CD4-positive, alpha-beta memory T cell (primary cell): Measurements from ENCODE around the gene PLCH2. TPM values are rescaled to one million over a fixed set of nuclear protein-coding genes. Genes with fewer than 3 reads are reported as not detected.

ENCODE experiments used
- CTCF ChIA-PET: fragments of 350-600 bp; sonication (Branson Sonifier 250); formaldehyde crosslinking; loops from one replicate; lab custom pipeline; 2021; ENCODE audit warnings: inconsistent platforms; ENCODE audit not compliant: partially characterized antibody; lab: Charles Lee
- POLR2A ChIA-PET: fragments of 350-600 bp; sonication (Branson Sonifier 250); formaldehyde crosslinking; loops from one replicate; lab custom pipeline; 2021; ENCODE audit not compliant: partially characterized antibody; lab: Charles Lee
- DNase-seq, 5 donors: peaks; one replicate each; pipeline versions ENCODE4 v3.0.0 to v3.0.0-alpha.2; 2020 to 2022; ENCODE audit warnings: mixed read lengths in 1 of 5
- H3K27ac ChIP-seq: one replicate; pipeline ENCODE4 v1.7.0; 2013; ENCODE audit warnings: low read depth, low read length
- H3K27me3 ChIP-seq: 2 replicates; pipeline ENCODE4 v1.7.0; 2013; ENCODE audit warnings: mild to moderate bottlenecking, low read length, moderate library complexity; ENCODE audit not compliant: insufficient read depth
- H3K36me3 ChIP-seq: 2 replicates; pipeline ENCODE4 v1.7.0; 2013; ENCODE audit warnings: mild to moderate bottlenecking, low read length, moderate library complexity; ENCODE audit not compliant: insufficient read depth
- H3K4me1 ChIP-seq: 2 replicates; pipeline ENCODE4 v1.7.0; 2013; ENCODE audit warnings: mild to moderate bottlenecking, low read length, moderate library complexity; ENCODE audit not compliant: insufficient read depth
- H3K4me3 ChIP-seq, 2 donors: one replicate each; pipeline ENCODE4 v1.7.0; 2013; ENCODE audit warnings: low read length in 2 of 2, mild to moderate bottlenecking in 1 of 2
- H3K9me3 ChIP-seq, 2 donors: one replicate each; pipeline ENCODE4 v1.7.0; 2013; ENCODE audit warnings: low read length in 2 of 2, control low read depth in 1 of 2; ENCODE audit not compliant: control insufficient read depth in 1 of 2
- H3K27ac Mint-ChIP-seq, 7 donors: one replicate each; pipeline ENCODE4 v1.8.0; 2020 to 2021; ENCODE audit warnings: mixed read lengths in 7 of 7, mild to moderate bottlenecking in 6 of 7, inconsistent platforms in 3 of 7, moderate library complexity in 3 of 7
- H3K27me3 Mint-ChIP-seq, 2 donors: one replicate each; pipeline ENCODE4 v1.8.0; 2020 to 2021; ENCODE audit warnings: mixed read lengths in 2 of 2
- H3K36me3 Mint-ChIP-seq, 2 donors: one replicate each; pipeline ENCODE4 v1.8.0; 2020 to 2021; ENCODE audit warnings: mixed read lengths in 2 of 2, inconsistent platforms in 1 of 2, mild to moderate bottlenecking in 1 of 2
- H3K4me1 Mint-ChIP-seq, 4 donors: one replicate each; pipeline ENCODE4 v1.8.0; 2020 to 2021; ENCODE audit warnings: mixed read lengths in 4 of 4, mild to moderate bottlenecking in 1 of 4
- H3K4me3 Mint-ChIP-seq, 8 donors: one replicate each; pipeline ENCODE4 v1.8.0; 2020 to 2021; ENCODE audit warnings: mixed read lengths in 8 of 8, mild to moderate bottlenecking in 7 of 8, moderate library complexity in 6 of 8, inconsistent platforms in 3 of 8
- H3K9me3 Mint-ChIP-seq, 8 donors: one replicate each; pipeline ENCODE4 v1.8.0; 2020 to 2021; ENCODE audit warnings: mixed read lengths in 8 of 8, mild to moderate bottlenecking in 5 of 8, inconsistent platforms in 3 of 8, moderate library complexity in 1 of 8
- intact Hi-C: fragments of 100-400 bp; cut with micrococcal nuclease; formaldehyde crosslinking; loops from one replicate; pipeline ENCODE4 v1.15.1; 2023
- polyA plus RNA-seq, 2 donors: library from polyadenylated mRNA; unstranded; fragments of 300-500 nt; fragmentation: Illumina TruSeq; gene quantifications; one replicate each; pipeline ENCODE4 v1.2.3, GENCODE V29; 2021
- total RNA-seq, 2 experiments: library from RNA; stranded (reverse); gene quantifications; one replicate each; pipeline ENCODE4 v1.2.3, GENCODE V29; 2021

The PLCH2 gene
- total and polyA plus RNA-seq, 4 experiments from 2014 or later, result 2.0 to 31.6 (median 26.6) TPM; not detected in 1

DNA sequence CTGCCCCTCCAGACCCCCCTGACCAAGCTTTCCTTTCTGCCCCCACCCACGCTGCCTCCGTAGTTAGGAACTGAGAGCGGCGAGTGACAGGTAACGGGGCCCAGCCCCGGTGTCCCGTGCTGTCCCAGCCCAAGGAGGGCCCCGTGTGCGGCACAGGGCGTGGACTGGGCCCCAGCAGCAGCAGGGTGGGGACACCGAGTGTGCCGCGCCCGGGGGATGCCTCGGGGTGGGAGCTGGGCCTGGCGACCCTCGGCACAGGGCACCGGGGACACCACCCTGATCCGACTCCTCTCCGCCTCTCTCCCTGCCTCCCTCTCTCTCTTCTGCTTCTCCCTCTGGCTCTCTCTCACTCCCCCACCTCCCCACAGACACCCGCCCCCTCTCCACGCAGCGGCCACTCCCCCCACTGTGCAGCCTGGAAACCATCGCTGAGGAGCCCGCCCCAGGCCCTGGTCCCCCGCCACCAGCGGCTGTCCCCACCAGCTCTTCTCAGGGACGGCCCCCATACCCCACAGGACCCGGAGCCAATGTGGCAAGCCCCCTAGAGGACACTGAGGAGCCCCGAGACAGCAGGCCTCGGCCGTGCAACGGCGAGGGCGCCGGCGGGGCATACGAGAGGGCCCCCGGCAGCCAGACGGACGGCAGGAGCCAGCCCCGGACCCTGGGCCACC lies 27.6 kb downstream of the PLCH2 start:
- Histone ChIP-seq H3K36me3 (no peaks in the 10 kb centered on the region), H3K9me3 (no peaks in the 10 kb centered on the region), H3K27ac (no peak overlapping the region), H3K4me1 (peaks cover 17% of the 10 kb centered on the region), H3K4me3 (no peak overlapping the region), H3K27me3 (no peaks in the 10 kb centered on the region)
- POLR2A ChIA-PET, result interaction anchor here (0.7 to 2.5 kb wide), 3 partner anchors 14 to 22 kb away, joined by 3 to 11 read pairs (median 3); partner anchors contain the start of gene PANK4
- H3K36me3 Mint-ChIP-seq, result peaks cover 4 to 7% of the 10 kb centered on the region in 2 donors
- CTCF ChIA-PET, result no interaction called here
- intact Hi-C loops, result no loop called here
- DNase-seq, result no peak
- peak overlapping the region in 1 of 7 donors; percentile 30 for H3K27ac Mint-ChIP-seq
- peaks cover 5 to 17% (median 8%) of the 10 kb centered on the region in 4 donors for H3K4me1 Mint-ChIP-seq
- H3K4me3 Mint-ChIP-seq, result no peak overlapping the region
- no peaks in the 10 kb centered on the region for H3K27me3 Mint-ChIP-seq
- H3K9me3 Mint-ChIP-seq, result no peaks in the 10 kb centered on the region

DNA sequence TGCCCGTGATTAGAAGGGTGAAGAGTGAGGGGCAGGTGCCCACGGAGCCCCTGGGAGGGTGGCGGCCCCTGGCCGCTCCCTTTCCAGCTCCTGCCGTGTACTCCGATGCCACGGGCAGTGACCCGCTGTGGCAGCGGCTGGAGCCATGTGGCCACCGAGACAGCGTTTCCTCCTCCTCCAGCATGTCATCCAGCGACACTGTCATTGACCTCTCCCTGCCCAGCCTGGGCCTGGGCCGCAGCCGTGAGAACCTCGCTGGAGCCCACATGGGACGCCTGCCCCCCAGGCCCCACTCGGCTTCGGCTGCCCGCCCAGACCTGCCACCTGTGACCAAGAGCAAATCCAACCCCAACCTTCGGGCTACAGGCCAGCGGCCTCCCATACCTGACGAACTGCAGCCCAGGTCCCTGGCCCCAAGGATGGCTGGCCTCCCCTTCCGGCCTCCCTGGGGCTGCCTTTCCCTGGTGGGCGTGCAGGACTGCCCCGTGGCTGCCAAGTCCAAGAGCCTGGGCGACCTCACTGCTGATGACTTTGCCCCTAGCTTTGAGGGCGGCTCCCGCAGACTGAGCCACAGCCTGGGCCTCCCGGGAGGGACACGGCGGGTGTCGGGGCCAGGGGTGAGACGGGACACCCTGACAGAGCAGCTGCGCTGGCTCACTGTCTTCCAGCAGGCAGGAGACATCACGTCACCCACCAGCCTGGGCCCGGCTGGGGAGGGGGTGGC lies 28.3 kb downstream of the PLCH2 start:
- Histone ChIP-seq H3K36me3 (no peaks in the 10 kb centered on the region), H3K27me3 (no peaks in the 10 kb centered on the region), H3K9me3 (no peaks in the 10 kb centered on the region), H3K27ac (no peak overlapping the region), H3K4me1 (peaks cover 11% of the 10 kb centered on the region), H3K4me3 (no peak overlapping the region)
- H3K4me1 Mint-ChIP-seq, result peaks cover 5 to 13% (median 8%) of the 10 kb centered on the region in 4 donors
- DNase-seq, result no peak
- H3K27me3 Mint-ChIP-seq, result no peaks in the 10 kb centered on the region
- no peak overlapping the region for H3K27ac Mint-ChIP-seq
- intact Hi-C loops, result no loop called here
- no peaks in the 10 kb centered on the region for H3K9me3 Mint-ChIP-seq
- peaks cover 4 to 12% of the 10 kb centered on the region in 2 donors for H3K36me3 Mint-ChIP-seq
- H3K4me3 Mint-ChIP-seq, result no peak overlapping the region
- ChIA-PET CTCF (no interaction called here), POLR2A (interaction anchor here (1.2 to 2.5 kb wide), 2 partner anchors 20 to 22 kb away, joined by 3 to 11 read pairs; partner anchors contain the start of gene PANK4)

DNA sequence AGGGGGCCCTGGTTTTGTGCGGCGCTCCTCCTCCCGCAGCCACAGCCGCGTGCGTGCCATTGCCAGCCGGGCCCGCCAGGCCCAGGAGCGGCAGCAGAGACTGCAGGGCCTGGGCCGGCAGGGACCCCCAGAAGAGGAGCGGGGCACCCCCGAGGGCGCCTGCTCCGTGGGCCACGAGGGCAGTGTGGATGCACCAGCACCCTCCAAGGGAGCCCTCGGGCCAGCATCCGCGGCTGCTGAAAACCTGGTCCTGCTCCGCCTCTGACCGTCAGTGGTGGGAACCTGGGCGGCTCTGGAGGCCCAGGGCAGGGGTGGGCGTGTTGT lies 28.8 kb downstream of the PLCH2 start:
- peaks cover 3 to 7% (median 6%) of the 10 kb centered on the region in 4 donors for H3K4me1 Mint-ChIP-seq
- Histone ChIP-seq H3K9me3 (no peaks in the 10 kb centered on the region), H3K4me1 (peaks cover 6% of the 10 kb centered on the region), H3K4me3 (no peak overlapping the region), H3K27ac (no peak overlapping the region), H3K27me3 (no peaks in the 10 kb centered on the region), H3K36me3 (peaks cover 5% of the 10 kb centered on the region)
- H3K36me3 Mint-ChIP-seq, result peaks cover 4 to 17% of the 10 kb centered on the region in 2 donors
- ChIA-PET CTCF (no interaction called here), POLR2A (interaction anchor here (1.5 kb wide), 1 partner anchor 89 kb away, joined by 4 read pairs; no protein-coding TSS in a partner anchor)
- H3K27me3 Mint-ChIP-seq, result no peaks in the 10 kb centered on the region
- intact Hi-C loops, result no loop called here
- H3K27ac Mint-ChIP-seq, result no peak overlapping the region
- no peaks in the 10 kb centered on the region for H3K9me3 Mint-ChIP-seq
- H3K4me3 Mint-ChIP-seq, result no peak overlapping the region
- DNase-seq, result no peak

DNA sequence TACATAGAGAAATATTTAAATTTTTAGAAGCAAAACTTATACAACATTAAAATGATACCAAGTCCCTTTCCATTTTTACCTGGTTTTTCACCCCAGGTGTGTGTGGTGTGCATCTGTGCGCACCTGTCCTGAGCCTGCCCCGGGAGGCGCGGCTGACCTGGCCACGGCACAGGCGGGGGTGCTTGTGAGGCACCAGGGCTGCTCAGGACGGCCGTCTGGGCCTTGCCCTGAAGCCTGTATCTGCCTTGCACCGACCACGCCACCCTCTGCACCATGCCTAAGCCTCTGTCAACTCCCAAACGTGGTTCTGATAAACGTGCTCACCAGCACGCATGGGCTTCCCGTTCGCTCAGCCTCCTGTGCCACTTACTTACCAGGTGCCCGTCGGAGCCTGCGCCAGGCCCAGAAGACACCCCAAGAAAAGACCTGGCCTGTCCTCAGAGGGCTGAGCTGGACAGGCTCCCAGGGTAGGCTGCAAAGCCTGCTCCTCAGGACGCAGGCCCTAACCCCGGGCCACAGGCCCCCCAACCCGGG lies 29.4 kb downstream of the PLCH2 start:
- H3K27ac Mint-ChIP-seq, result peak overlapping the region in 2 of 7 donors; percentile 12 to 22

DNA sequence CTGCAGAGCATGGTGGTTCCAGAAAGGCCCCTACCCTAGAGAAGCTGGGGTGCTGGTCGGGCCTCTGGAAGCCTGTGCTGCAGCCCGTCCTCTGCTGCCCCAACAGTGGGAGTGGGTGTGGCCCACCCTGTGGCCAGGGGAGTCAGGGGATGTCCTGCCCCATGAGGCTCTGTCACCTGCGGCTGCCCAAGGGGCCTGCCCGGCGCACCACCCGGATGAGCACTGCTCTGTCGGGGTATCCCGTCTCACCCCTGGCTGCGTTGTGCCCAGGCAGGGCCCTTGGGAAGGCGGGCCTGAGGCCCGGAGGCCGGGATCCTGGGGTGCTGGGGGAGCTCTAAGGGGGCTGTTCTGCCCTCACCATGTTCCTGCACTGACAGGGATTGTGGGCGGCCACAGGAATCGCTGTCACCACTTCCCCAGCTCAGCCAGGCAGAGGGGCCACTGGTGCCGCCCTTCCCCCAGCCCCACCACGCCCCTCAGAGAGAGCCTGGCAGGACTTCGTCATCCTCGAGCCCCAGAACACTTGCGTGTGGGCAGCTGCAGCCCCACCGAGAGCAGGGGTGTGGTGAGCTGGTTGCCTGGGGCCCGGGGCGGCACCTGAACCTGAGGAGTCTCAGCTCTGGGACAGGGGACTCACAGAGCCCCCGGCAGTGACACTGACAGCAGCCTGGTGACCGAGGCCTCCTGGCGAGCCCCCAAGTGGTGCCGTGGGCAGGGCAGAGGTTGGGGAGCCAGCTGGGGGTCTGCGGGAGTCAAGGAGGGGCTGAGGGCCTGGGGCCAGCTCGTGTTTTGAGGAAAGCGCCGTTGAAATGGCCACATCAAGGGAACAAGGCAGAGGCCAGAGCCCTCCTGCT lies 30.1 kb downstream of the PLCH2 start:
- no peak overlapping the region for H3K27ac ChIP-seq
- intact Hi-C loops, result no loop called here
- no peak overlapping the region for H3K4me3 ChIP-seq
- Mint-ChIP-seq H3K36me3 (peaks cover 4 to 21% of the 10 kb centered on the region in 2 donors), H3K4me3 (no peak overlapping the region), H3K4me1 (peaks cover 0 to 1% (median 0%) of the 10 kb centered on the region in 4 donors), H3K27me3 (no peaks in the 10 kb centered on the region), H3K9me3 (no peaks in the 10 kb centered on the region), H3K27ac (no peak overlapping the region)
- ChIA-PET POLR2A (interaction anchor here (1.0 to 2.8 kb wide), 5 partner anchors 9 to 90 kb away, joined by 4 to 12 read pairs (median 5); partner anchors contain the start of gene PANK4), CTCF (no interaction called here)
- H3K4me1 ChIP-seq, result no peaks in the 10 kb centered on the region
- peaks cover 18% of the 10 kb centered on the region for H3K36me3 ChIP-seq
- no peaks in the 10 kb centered on the region for H3K27me3 ChIP-seq
- H3K9me3 ChIP-seq, result no peaks in the 10 kb centered on the region
- no peak for DNase-seq

More for the DNA sequence above, 29.4 kb downstream of the PLCH2 start:
- Histone ChIP-seq H3K9me3 (no peaks in the 10 kb centered on the region), H3K36me3 (peaks cover 11% of the 10 kb centered on the region), H3K4me1 (no peaks in the 10 kb centered on the region), H3K27ac (no peak overlapping the region), H3K4me3 (no peak overlapping the region), H3K27me3 (no peaks in the 10 kb centered on the region)
- H3K4me3 Mint-ChIP-seq, result no peak overlapping the region
- H3K36me3 Mint-ChIP-seq, result peaks cover 4 to 20% of the 10 kb centered on the region in 2 donors
- POLR2A ChIA-PET, result interaction anchor here (1.0 to 2.8 kb wide), 5 partner anchors 9 to 90 kb away, joined by 4 to 12 read pairs (median 5); partner anchors contain the start of gene PANK4
- CTCF ChIA-PET, result no interaction called here
- H3K4me1 Mint-ChIP-seq, result peaks cover 0 to 2% (median under 1%) of the 10 kb centered on the region in 4 donors
- H3K27me3 Mint-ChIP-seq, result no peaks in the 10 kb centered on the region
- no peaks in the 10 kb centered on the region for H3K9me3 Mint-ChIP-seq
- DNase-seq, result no peak
- intact Hi-C loops, result no loop called here

DNA sequence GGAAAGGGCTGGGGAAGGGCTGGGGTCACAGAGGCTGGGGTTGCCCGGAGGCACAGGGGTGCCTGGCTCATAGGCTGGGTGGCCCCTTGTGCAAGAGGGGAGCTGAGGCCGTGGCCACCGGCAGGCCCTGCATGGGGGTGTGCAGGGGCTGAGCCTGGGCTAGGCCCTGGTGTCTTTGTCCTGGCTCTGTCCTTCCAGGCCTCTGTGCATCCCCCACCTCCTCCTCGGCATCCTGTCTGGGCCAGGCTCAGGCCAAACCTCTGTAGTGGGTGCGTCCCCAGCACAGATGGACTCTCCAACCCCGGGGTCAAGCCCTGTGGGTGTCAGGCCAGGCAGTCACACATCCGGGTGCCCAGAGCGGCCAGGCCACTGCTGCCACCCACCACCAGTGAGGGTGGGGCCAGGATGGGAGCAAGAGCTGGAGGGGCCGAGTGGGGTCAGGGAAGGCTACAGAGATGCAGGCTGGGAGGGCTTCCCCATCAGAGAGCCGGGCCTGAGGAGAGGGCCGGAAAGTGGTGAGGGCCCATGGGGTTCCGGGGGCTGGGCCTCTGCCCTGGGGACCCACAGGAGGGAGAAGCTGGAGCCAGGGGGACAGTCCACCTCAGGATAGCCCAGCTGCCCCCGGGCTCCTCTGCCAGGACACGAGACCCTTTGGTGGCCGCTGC lies 30.9 kb downstream of the PLCH2 start:
- peaks cover 0 to 1% (median 0%) of the 10 kb centered on the region in 4 donors for H3K4me1 Mint-ChIP-seq
- H3K9me3 Mint-ChIP-seq, result no peaks in the 10 kb centered on the region
- no peak for DNase-seq
- H3K27ac ChIP-seq, result no peak overlapping the region
- H3K4me3 Mint-ChIP-seq, result no peak overlapping the region
- ChIA-PET POLR2A (interaction anchor here (1.1 to 2.8 kb wide), 3 partner anchors 19 to 78 kb away, joined by 4 to 12 read pairs (median 7); partner anchors contain the start of gene PANK4), CTCF (interaction anchor here (1.0 kb wide), 1 partner anchor 18 kb away, joined by 3 read pairs; no protein-coding TSS in a partner anchor)
- H3K36me3 Mint-ChIP-seq, result peaks cover 4 to 27% of the 10 kb centered on the region in 2 donors
- H3K27me3 Mint-ChIP-seq, result no peaks in the 10 kb centered on the region
- no peaks in the 10 kb centered on the region for H3K9me3 ChIP-seq
- H3K4me1 ChIP-seq, result no peaks in the 10 kb centered on the region
- H3K36me3 ChIP-seq, result peaks cover 26% of the 10 kb centered on the region
- H3K4me3 ChIP-seq, result no peak overlapping the region
- no peak overlapping the region for H3K27ac Mint-ChIP-seq
- no peaks in the 10 kb centered on the region for H3K27me3 ChIP-seq
- intact Hi-C loops, result no loop called here
